ENCODE measurements around the gene ATAD3C.

- TF ChIP-seq CTCF (conservative IDR thresholded peaks at IDR 0.05 in 1 of 2, IDR thresholded peaks at IDR 0.05 in 1 of 2; ENCODE audit: low read depth in 1 of 2, low read length in 2 of 2) (no peak), EZH2 (IDR thresholded peaks at IDR 0.05; ENCODE audit: low read length, missing control alignments) (no peak)
Measured at GRCh38 chr1:1440262-1441001, 9.1 kb upstream of the ATAD3C start.
